Activated CD4-positive, alpha-beta T cell treated with anti-CD3 and anti-CD28 coated beads for 1 hour (primary cell): ENCODE results near the gene ENOX1.

Experiments used
- DNase-seq: peaks from one replicate; pipeline ENCODE4 v3.0.0-alpha.2; 2020

ENOX1 gene

DNA sequence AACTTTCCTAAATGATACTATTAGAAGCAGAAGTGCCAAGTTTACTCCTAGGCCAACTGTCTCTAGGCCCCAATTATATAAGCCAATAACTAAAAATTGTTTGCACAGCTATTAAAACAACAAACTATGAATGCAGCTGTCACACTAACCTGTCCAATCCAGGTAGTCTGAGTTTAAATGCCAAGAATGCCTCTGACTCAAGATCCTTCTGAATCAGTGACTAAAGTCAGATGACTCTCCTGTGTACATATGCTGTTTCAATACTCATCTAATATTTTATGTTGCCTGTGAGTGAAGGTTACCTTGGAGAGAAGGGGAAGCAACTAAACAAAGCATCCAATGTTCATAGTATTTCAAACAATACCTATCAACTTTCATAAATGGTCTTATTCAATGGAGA is 257.0 kb downstream of the ENOX1 start:
- no peak for DNase-seq

GRCh38 chr13:43528992-43529391 is 257.8 kb downstream of the ENOX1 start:
- DNase-seq, result no peak

GRCh38 chr13:43522788-43523187 is 264.0 kb downstream of the ENOX1 start:
- DNase-seq, result no peak

- no peak for DNase-seq
These were observed 266.4 kb downstream of the ENOX1 start for GRCh38 chr13:43520351-43520750.

- no peak for DNase-seq
These were observed 267.9 kb downstream of the ENOX1 start for GRCh38 chr13:43518833-43519232.

GRCh38 chr13:43516401-43516833 is 270.4 kb downstream of the ENOX1 start:
- no peak for DNase-seq

DNA sequence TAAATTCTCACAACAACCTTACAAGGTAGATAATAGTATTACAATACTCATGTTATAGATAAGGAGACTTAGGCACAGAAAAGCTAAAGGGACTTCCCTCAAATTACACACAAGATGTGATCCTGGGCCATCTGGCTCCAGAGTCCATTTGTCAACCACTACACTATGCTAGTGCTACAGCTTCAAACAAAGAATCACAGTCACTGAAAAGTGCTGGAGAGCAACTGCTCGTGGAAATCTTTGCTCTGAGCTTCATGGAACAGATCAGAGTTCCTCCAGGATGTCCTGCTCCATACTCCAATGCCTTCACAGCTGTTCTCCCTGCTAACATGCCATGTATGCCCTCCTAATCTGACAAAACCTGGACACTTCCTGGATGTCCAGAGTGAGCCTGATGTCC is 271.2 kb downstream of the ENOX1 start:
- DNase-seq, result no peak

DNA sequence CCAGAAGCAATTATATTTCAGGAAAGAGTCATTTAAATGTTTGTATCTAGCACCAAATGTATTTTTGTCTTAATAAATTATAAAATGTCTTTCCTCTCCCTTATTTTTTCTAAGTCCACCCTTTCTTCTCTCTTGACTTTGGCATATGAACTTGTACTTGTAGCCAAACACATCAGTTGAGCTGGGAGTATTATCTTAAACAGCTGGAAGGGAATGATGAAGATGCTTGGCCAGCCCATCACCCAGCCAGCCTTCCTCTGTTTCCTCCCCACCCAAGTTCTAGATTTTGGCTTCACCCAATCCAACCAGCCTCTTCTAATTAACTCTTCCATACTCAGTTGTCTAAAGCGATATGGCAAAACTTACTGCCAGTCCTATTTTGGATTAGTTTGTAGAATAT is 272.5 kb downstream of the ENOX1 start:
- DNase-seq, result no peak

GRCh38 chr13:43512221-43512620 is 274.6 kb downstream of the ENOX1 start:
- no peak for DNase-seq

DNA sequence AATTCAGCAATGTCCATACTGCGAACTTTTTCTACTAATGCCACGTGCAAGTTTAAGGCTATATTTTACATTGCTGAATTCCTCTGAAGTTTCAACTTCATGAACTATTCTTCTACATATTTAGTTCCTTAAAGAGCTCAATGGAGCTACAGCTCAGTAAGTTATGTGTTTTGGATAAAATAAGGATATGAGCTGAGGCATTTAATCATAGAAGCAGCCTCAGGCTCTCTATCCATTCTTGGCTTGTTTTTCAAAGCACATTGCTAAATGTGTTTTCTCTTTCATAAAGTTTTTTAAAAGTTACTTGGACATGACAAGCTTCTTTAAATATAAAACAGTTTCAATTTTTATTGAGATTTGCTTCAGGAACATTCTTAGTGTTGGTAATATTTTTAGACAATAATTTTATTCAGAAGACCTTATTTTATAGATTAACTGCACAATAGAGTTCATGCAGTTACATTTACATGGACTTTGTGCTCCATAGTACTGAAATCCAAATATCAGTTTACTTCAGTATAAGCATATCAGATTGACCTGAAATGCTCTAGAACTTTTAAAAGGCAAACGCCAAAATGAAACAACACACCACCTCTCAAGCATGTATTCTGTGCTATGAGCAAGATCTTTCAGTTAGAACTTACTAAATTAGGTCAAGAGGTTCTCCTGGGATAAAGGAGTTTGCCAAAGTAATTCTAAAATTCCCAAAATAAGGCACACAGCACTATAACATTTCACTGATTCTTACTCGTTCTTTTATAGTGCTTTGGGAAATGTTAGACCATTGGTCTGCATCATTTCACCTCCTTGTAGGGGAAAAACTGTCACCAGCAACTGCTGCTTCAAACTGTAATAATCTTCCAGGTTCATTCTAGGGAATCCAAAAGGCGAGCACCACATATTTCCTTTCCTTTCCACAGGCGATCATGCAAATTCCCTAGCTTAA is 275.5 kb downstream of the ENOX1 start:
- DNase-seq, result no peak

DNA sequence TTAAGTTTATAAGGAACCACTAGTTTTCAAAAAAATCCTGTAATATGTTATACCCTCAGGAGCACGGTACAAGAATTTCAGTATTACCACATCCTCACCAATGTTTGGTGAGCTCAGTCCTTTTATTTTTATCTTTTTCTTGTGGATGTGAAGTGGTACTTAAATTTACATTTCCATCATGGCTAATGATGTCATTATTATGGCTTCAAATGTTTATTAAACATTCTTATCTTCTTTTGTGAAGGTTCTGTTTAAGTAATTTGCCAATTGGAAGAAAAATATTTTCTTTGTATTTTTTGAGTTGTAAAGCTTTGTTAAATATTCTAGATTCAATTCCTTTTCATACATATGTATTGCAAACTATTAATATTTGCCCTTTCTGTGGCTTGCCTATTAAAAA is 291.0 kb downstream of the ENOX1 start:
- no peak for DNase-seq

GRCh38 chr13:43494206-43494605 is 292.6 kb downstream of the ENOX1 start:
- DNase-seq, result no peak

GRCh38 chr13:43493496-43494000 is 293.2 kb downstream of the ENOX1 start:
- DNase-seq, result no peak

DNA sequence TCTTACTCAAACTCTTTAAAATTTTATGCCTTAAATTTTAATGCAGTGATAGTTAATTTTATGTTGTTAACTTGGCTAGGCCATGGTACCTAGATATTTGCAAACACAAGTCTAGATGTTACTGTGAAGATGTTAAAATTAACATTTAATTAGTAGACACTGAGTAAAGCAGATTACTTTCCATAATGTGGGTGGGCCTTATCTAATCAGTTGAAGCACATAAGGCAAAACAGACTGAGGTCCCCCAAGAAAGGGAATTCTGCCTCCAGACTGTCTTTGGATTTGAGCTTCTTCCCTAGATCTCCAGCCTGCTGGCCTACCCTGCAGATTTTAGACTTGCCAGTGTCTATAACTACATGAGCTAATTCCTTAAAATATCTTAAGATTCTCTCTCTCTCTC is 294.0 kb downstream of the ENOX1 start:
- DNase-seq, result no peak

DNA sequence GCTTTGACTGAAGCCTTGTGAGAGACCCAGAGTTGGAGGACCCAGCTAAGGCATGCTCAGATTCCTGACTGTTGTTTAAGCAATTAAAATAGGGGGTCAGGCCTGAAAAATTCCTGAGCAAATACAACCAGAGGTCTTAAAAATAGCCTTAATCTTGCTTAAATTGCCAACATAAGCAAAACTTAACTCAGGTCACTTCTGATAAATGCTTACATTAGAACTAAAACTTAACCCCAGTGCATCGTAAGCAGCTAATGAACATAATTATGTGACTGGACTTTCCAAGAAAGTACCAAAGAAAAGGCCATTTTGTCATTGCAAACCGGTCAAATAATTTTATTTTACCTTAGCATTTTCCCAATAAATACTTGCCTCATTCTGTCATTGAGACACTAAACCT is 294.5 kb downstream of the ENOX1 start:
- DNase-seq, result no peak

DNA sequence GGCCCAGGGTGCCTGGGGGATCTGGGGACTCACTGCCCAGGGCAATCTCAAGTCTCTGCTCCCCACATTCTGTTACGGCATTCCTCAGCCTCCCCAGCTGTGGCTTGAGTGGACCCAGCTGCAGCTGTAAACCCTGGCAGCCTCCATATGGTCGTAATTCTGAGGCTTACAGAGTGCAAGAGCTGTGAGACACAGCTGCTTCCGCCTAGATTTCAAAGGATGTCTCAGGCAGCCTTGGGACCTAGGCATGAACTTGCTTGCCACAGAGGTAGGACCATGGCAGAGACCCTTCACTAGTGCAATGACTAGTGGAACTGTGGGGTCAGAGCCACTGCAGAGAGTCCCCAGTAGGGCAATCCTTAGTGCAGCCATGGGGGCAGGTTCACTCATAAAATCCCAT is 297.5 kb downstream of the ENOX1 start:
- DNase-seq, result no peak

DNA sequence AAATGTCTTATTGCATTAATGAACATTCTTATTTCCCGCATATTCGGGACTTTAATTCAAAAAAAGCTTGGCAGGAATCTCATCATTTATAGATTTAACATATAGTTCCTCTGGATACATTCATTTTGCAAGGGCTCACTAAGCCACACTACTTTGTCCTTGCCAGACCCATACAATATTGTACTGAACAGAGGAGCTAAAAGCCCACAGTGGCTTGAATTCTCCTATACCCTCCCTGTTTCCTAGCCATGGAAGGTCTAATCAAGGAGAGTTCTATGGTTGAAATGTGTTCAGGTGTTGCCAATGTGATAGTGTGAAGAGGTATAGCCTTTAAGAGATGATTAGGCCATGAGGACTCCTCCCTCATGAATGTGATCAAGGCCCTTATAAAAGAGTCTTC is 298.9 kb downstream of the ENOX1 start:
- no peak for DNase-seq

DNA sequence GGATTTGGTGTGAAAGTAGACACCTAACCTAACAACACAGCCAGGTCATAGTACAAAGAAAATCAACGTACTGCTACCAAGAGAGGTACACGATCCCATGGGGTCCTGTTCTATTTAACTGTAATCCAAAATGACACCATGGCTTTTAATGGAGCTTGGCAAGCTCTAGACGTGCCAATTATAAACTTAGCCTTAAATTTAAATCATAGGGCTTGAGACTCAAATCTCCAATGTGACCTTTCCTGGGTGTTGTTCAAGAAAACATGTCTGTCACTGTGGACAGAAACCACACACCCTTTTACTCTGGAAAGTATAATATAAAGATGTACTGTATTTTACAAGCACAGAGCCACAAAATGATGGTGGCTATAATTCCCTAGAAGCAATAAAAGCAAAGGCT is 299.3 kb downstream of the ENOX1 start:
- DNase-seq, result no peak

DNA sequence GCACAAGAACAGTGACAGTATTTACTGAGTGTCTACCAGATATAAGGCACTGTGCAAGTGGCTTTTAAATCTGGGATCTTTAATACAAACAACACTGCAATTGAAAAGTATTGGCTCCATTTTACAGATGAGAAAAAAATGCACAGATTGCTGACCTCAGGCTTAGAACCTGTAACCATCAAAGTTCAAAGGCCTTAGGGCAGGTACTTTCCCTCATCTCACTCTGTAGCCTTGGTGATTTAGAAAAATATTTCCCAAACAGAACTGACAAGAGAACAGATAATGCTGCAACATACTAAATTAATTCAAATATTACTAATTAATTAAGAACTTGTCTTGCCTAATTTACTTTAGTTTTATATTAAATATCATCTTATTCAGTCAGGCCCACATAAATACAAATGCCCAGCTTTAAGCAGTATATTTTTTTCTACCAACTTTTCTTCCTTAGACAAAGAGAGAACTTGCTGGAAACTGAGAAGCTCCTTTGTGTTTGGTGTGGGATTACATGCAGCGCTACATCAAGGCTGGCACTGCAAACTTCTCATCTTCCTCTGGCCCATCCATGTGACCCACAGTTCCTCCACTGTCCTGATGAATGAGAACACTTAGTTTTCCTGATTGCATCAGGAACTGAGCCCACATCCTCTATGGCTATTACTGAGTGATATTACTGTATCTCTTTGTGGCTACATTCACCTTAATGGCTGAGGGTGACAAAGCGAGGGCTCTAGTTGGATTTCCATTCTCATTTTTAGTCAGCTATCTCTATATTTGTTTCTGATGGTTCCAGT is 302.1 kb downstream of the ENOX1 start:
- no peak for DNase-seq

DNA sequence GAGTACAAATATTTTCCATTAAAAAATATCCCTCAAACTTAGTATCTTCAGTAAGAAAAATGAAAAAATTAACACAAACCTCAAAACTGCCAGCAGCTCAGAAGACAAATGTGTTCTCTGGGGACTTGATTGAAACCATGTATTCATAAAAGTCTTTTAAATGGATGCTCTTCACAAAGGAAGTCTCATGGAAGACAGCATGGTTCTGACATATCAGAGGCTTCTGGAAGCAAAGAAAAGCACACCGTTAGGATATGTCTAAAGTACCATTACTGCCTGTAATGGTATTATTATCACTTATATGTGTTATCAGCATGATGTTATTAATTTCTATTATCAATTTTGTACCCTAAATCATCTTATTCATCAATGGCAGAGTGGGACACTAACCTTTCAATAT is 302.8 kb downstream of the ENOX1 start:
- DNase-seq, result no peak

GRCh38 chr13:43482641-43483040 is 304.1 kb downstream of the ENOX1 start:
- no peak for DNase-seq

DNA sequence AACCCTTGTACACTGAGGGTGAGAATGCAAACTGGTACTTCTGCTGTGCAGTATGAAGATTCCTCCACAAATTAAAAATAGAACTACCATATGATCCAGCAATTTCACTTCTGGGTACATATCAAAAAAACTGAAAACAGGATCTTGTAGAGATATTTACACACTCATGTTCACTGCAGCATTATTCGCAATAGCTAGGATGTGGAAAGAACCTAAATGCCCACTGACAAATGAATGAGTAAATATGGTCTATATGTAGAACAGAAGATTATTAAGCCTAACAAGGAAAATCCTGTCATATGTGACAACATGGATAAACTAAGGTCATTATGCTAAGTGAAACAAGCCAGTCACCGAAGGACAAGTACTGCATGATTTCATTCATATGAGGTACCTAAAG is 304.7 kb downstream of the ENOX1 start:
- no peak for DNase-seq

DNA sequence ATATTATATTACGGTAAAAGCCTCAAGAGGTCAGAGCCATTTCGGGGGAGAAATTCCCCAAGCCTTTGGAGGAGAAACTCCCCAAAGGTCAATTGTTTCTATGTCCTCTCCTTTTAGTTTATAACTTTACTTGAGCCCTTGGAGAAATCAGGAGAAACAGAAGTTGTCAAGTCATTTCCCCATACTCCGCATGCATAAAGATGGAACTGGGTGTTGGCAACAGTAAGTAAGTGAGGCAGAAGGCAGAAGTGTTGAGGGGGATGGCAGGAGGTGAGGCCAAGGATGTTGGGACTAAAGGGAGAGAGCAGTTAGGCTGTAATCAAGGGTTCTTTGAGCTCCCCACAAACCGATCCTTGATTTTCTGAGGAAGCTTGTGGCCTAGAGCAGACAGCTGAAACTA is 307.9 kb downstream of the ENOX1 start:
- DNase-seq, result no peak

DNA sequence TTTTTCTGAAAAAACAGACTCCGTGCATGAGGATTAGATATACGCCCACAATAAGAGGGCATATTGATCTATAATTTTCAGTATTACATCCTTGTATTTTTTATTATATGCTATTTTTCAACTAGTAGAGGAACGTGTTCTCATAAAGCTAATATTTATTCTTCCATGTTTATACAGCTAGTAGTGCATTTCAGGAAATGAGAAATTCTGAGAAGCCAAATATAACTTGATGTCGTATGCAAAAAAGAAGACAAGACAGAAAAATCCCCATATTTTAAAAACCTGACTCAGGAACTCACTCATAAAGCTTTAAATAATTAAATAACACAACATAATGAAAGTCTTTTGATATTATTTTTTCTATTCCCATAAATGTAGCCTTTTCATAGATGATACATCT is 308.6 kb downstream of the ENOX1 start:
- DNase-seq, result no peak
